IMR-90 (cell line): ENCODE data around the gene CIT. TPM values are rescaled to one million over a fixed set of nuclear protein-coding genes. Genes with fewer than 3 reads are reported as not detected.

Experiments used
- ATAC-seq: fragments of 200-7000 bp; cut with Tn5 transposase; 2 replicates; pipeline ENCODE4 v1.9.1; 2020; ENCODE audit warnings: low read depth, mild to moderate bottlenecking, moderate library complexity
- BruUV-seq: library from RNA; stranded (reverse); fragments of 400-500 nt; replicated peaks from 2 replicates; lab custom pipeline; 2021; lab: Mats Ljungman, UMichigan
- CTCF ChIA-PET: fragments of 300-600 bp; formaldehyde crosslinking; extraction: SDS; loops from one replicate; lab custom pipeline; 2021; ENCODE audit warnings: antibody characterized with exemption; lab: Yijun Ruan, JAX
- POLR2A ChIA-PET: fragments of 300-600 bp; sonication (Branson Sonifier 250); formaldehyde crosslinking; loops from one replicate; lab custom pipeline; 2022; ENCODE audit warnings: antibody characterized with exemption; ENCODE audit not compliant: unreplicated experiment; lab: Charles Lee
- DNase-seq: peaks from one replicate; pipeline ENCODE4 v3.0.0; 2013
- H2AFZ ChIP-seq: replicated peaks from 2 replicates; pipeline ENCODE3; 2013; ENCODE audit warnings: low read length, mild to moderate bottlenecking; ENCODE audit not compliant: poor library complexity
- H2AK5ac ChIP-seq: 2 replicates; pipeline ENCODE4 v1.6.1; 2013; ENCODE audit warnings: low read depth, low read length, inconsistent platforms
- H2AK9ac ChIP-seq: replicated peaks from 2 replicates; pipeline ENCODE3; 2013; ENCODE audit warnings: mild to moderate bottlenecking, low read depth, low read length, moderate library complexity; ENCODE audit not compliant: poor library complexity
- H2BK120ac ChIP-seq: 2 replicates; pipeline ENCODE4 v1.6.1; 2013; ENCODE audit warnings: low read depth, low read length, inconsistent platforms
- H2BK15ac ChIP-seq: 3 replicates; pipeline ENCODE4 v1.6.1; 2013; ENCODE audit warnings: low read depth, low read length, inconsistent platforms
- H2BK20ac ChIP-seq: 2 replicates; pipeline ENCODE4 v1.6.1; 2013; ENCODE audit warnings: low read depth, mild to moderate bottlenecking, inconsistent platforms, low read length, moderate library complexity
- H2BK5ac ChIP-seq: 2 replicates; pipeline ENCODE4 v1.6.1; 2013; ENCODE audit warnings: mild to moderate bottlenecking, low read depth, low read length, inconsistent platforms; ENCODE audit not compliant: poor library complexity, severe bottlenecking
- H3K14ac ChIP-seq: replicated peaks from 2 replicates; pipeline ENCODE4 v1.6.1; 2013; ENCODE audit warnings: low read depth, low read length, inconsistent platforms
- H3K18ac ChIP-seq: 2 replicates; pipeline ENCODE4 v1.6.1; 2013; ENCODE audit warnings: low read depth, low read length, control low read depth
- H3K23ac ChIP-seq: 2 replicates; pipeline ENCODE4 v1.6.1; 2013; ENCODE audit warnings: low read depth, low read length, inconsistent platforms
- H3K27ac ChIP-seq: 2 replicates; pipeline ENCODE4 v1.5.1; 2013; ENCODE audit warnings: mild to moderate bottlenecking, control low read depth, low read length; ENCODE audit not compliant: insufficient read depth
- H3K27me3 ChIP-seq: 2 replicates; pipeline ENCODE4 v1.6.1; 2013; ENCODE audit warnings: low read length; ENCODE audit not compliant: control insufficient read depth, insufficient read depth
- H3K36me3 ChIP-seq: 2 replicates; pipeline ENCODE4 v1.6.1; 2013; ENCODE audit warnings: low read length, mixed read lengths; ENCODE audit not compliant: control insufficient read depth, insufficient read depth
- H3K4ac ChIP-seq: 2 replicates; pipeline ENCODE4 v1.6.1; 2013; ENCODE audit warnings: low read depth, low read length, inconsistent platforms
- H3K4me1 ChIP-seq: 2 replicates; pipeline ENCODE4 v1.6.1; 2013; ENCODE audit warnings: low read length, mixed read lengths; ENCODE audit not compliant: control insufficient read depth, insufficient read depth
- H3K4me2 ChIP-seq: 2 replicates; pipeline ENCODE4 v1.6.1; 2013; ENCODE audit warnings: low read depth, mild to moderate bottlenecking, control low read depth, low read length, moderate library complexity
- H3K4me3 ChIP-seq: 2 replicates; pipeline ENCODE4 v1.5.1; 2013; ENCODE audit warnings: low read depth, mild to moderate bottlenecking, control low read depth, low read length, moderate library complexity; ENCODE audit not compliant: insufficient read depth
- H3K56ac ChIP-seq: 2 replicates; pipeline ENCODE4 v1.6.1; 2013; ENCODE audit warnings: low read length, inconsistent platforms; ENCODE audit not compliant: insufficient read depth; ENCODE audit errors: extremely low read depth
- H3K79me1 ChIP-seq, 2 experiments: 2 replicates each; pipeline ENCODE4 v1.6.1; 2013; ENCODE audit warnings: low read length in 2 of 2, inconsistent platforms in 1 of 2, low read depth in 1 of 2
- H3K9ac ChIP-seq: 2 replicates; pipeline ENCODE4 v1.6.1; 2013; ENCODE audit warnings: low read depth, low read length, control low read depth
- H3K9me1 ChIP-seq: 2 replicates; pipeline ENCODE4 v1.6.1; 2013; ENCODE audit warnings: low read length, inconsistent platforms; ENCODE audit not compliant: insufficient read depth
- H3K9me3 ChIP-seq: 2 replicates; pipeline ENCODE4 v1.6.1; 2013; ENCODE audit warnings: low read length; ENCODE audit not compliant: control insufficient read depth, insufficient read depth
- H4K20me1 ChIP-seq: 2 replicates; pipeline ENCODE4 v1.6.1; 2013; ENCODE audit warnings: low read length, inconsistent platforms; ENCODE audit not compliant: insufficient read depth
- H4K5ac ChIP-seq: 2 replicates; pipeline ENCODE4 v1.6.1; 2013; ENCODE audit warnings: mild to moderate bottlenecking, low read depth, low read length, control low read depth
- H4K8ac ChIP-seq, 2 experiments: 2 replicates each; pipeline ENCODE4 v1.6.1; 2013; ENCODE audit warnings: low read depth in 2 of 2, low read length in 2 of 2, control low read depth in 1 of 2, inconsistent platforms in 1 of 2
- H4K91ac ChIP-seq: 2 replicates; pipeline ENCODE4 v1.6.1; 2013; ENCODE audit warnings: low read depth, low read length, inconsistent platforms; ENCODE audit not compliant: insufficient read depth
- BHLHE40 ChIP-seq: fragments of 150-350 bp; IDR thresholded peaks from 2 replicates; pipeline ENCODE4 v1.6.1; 2016; ENCODE audit warnings: mild to moderate bottlenecking, low read depth, low read length
- CEBPB ChIP-seq: IDR thresholded peaks from 2 replicates; pipeline ENCODE4 v1.6.1; 2012; ENCODE audit warnings: low read depth, low read length, improper control_type of control experiment
- CHD1 ChIP-seq: IDR thresholded peaks from 2 replicates; pipeline ENCODE4 v1.6.1; 2012; ENCODE audit warnings: low read depth, low read length, improper control_type of control experiment
- CTCF ChIP-seq: conservative IDR thresholded peaks from 2 replicates; pipeline ENCODE4 v1.5.1; 2012; ENCODE audit warnings: mild to moderate bottlenecking, low read depth, low read length, improper control_type of control experiment
- FOS ChIP-seq: fragments of 150-350 bp; IDR thresholded peaks from 2 replicates; pipeline ENCODE4 v1.6.1; 2016; ENCODE audit warnings: low read depth, low read length
- MAFK ChIP-seq: IDR thresholded peaks from 2 replicates; pipeline ENCODE4 v1.6.1; 2012; ENCODE audit warnings: low read depth, low read length, improper control_type of control experiment
- MAZ ChIP-seq: IDR thresholded peaks from 2 replicates; pipeline ENCODE4 v1.6.1; 2012; ENCODE audit warnings: low read depth, mild to moderate bottlenecking, low read length, improper control_type of control experiment, moderate library complexity, borderline replicate concordance
- MXI1 ChIP-seq: IDR thresholded peaks from 2 replicates; pipeline ENCODE4 v1.6.1; 2012; ENCODE audit warnings: low read depth, mild to moderate bottlenecking, low read length, moderate library complexity, borderline replicate concordance
- NFE2L2 ChIP-seq: fragments of 150-350 bp; IDR thresholded peaks from 2 replicates; pipeline ENCODE4 v1.6.1; 2016; ENCODE audit warnings: low read depth, mild to moderate bottlenecking, low read length
- POLR2A ChIP-seq: IDR thresholded peaks from 2 replicates; pipeline ENCODE4 v1.6.1; 2012; ENCODE audit warnings: mild to moderate bottlenecking, low read depth, low read length
- RAD21 ChIP-seq: IDR thresholded peaks from 2 replicates; pipeline ENCODE4 v1.6.1; 2012; ENCODE audit warnings: low read length, improper control_type of control experiment
- RCOR1 ChIP-seq: IDR thresholded peaks from 2 replicates; pipeline ENCODE4 v1.6.1; 2012; ENCODE audit warnings: mild to moderate bottlenecking, low read length, improper control_type of control experiment; ENCODE audit not compliant: insufficient replicate concordance
- RFX5 ChIP-seq: IDR thresholded peaks from 2 replicates; pipeline ENCODE4 v1.8.0; 2012; ENCODE audit warnings: low read depth, mild to moderate bottlenecking, low read length, moderate library complexity
- SMC3 ChIP-seq: fragments of 150-350 bp; IDR thresholded peaks from 2 replicates; pipeline ENCODE4 v1.6.1; 2016; ENCODE audit warnings: low read depth, mild to moderate bottlenecking, antibody characterized with exemption, low read length, moderate library complexity
- WGBS, 2 experiments: methylation state at CpG; one replicate each; pipeline versions ENCODE4 v1.1.5 to v1.1.7; 2013; ENCODE audit warnings: missing lambda C conversion rate in 2 of 2; ENCODE audit not compliant: insufficient read length in 1 of 2; ENCODE audit errors: extremely low coverage in 2 of 2; 5-methylcytosine and 5-hydroxymethylcytosine counted together
- dilution Hi-C: fragments of 300-500 bp; cut with HindIII; formaldehyde crosslinking; loops from one replicate; pipeline ENCODE4 v1.14.3; 2018; ENCODE audit warnings: low sequenced_read_pairs; ENCODE audit not compliant: unreplicated experiment
- in situ Hi-C: fragments of 300-500 bp; cut with MboI; formaldehyde crosslinking; loops from 3 replicates; pipeline ENCODE4 v1.14.3; 2019; ENCODE audit warnings: low sequenced_read_pairs, inconsistent platforms, mixed read lengths
- intact Hi-C: fragments of 100-400 bp; cut with micrococcal nuclease; formaldehyde crosslinking; loops from 2 replicates; pipeline ENCODE4 v1.10.0; 2022
- polyA plus RNA-seq, 3 experiments: library from polyadenylated mRNA; depleted of rRNA; stranded (reverse); fragments of >200 nt; gene quantifications; 2 replicates each; pipeline ENCODE4 v1.2.3, GENCODE V29; 2012; ENCODE audit warnings: low replicate concordance in 1 of 3
- total RNA-seq: library from RNA; depleted of rRNA; stranded (reverse); fragments of >200 nt; gene quantifications from 2 replicates; pipeline ENCODE4 v1.2.3, GENCODE V29; 2012
- TF ChIP-seq, protein P1 (sequence below): fragments of 150-350 bp; IDR thresholded peaks from 2 replicates; pipeline ENCODE4 v1.6.1; 2016; ENCODE audit warnings: low read depth, mild to moderate bottlenecking, low read length, moderate library complexity, borderline replicate concordance
- TF ChIP-seq, protein P2 (sequence below): fragments of 150-350 bp; IDR thresholded peaks from 2 replicates; pipeline ENCODE4 v1.6.1; 2017; ENCODE audit warnings: mild to moderate bottlenecking, antibody characterized with exemption, low read length, low read depth

Gene CIT
- total and polyA plus RNA-seq, 2 of the 4 experiments (the other 2 are of a cell fraction) = 13.1 to 21.0 TPM

- intact Hi-C loops = no loop called here
- no peaks in the 10 kb centered on the region for H3K36me3 ChIP-seq
- no peak for DNase-seq
Observed at GRCh38 chr12:119913536-119914330, 36.6 kb upstream of the CIT start.

More at GRCh38 chr12:119913536-119914330, 36.6 kb upstream of the CIT start:
- H4K5ac ChIP-seq = no peak overlapping the region
- H3K56ac ChIP-seq = no peak overlapping the region
- no peak overlapping the region for H2BK120ac ChIP-seq
- dilution Hi-C loops = no loop called here
- TF ChIP-seq RFX5 (no peak), MXI1 (no peak), BHLHE40 (no peak), MAZ (no peak), NFE2L2 (no peak), FOS (no peak), RCOR1 (no peak), MAFK (no peak), CTCF (no peak), CHD1 (no peak), POLR2A (no peak), SMC3 (no peak), RAD21 (no peak), CEBPB (no peak)
- TF ChIP-seq, protein P1, sequence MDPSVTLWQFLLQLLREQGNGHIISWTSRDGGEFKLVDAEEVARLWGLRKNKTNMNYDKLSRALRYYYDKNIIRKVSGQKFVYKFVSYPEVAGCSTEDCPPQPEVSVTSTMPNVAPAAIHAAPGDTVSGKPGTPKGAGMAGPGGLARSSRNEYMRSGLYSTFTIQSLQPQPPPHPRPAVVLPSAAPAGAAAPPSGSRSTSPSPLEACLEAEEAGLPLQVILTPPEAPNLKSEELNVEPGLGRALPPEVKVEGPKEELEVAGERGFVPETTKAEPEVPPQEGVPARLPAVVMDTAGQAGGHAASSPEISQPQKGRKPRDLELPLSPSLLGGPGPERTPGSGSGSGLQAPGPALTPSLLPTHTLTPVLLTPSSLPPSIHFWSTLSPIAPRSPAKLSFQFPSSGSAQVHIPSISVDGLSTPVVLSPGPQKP = no peak
- TF ChIP-seq, protein P2, sequence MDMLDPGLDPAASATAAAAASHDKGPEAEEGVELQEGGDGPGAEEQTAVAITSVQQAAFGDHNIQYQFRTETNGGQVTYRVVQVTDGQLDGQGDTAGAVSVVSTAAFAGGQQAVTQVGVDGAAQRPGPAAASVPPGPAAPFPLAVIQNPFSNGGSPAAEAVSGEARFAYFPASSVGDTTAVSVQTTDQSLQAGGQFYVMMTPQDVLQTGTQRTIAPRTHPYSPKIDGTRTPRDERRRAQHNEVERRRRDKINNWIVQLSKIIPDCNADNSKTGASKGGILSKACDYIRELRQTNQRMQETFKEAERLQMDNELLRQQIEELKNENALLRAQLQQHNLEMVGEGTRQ = no peak
- H3K4ac ChIP-seq = no peak overlapping the region
- H3K4me3 ChIP-seq = no peak overlapping the region
- ChIA-PET CTCF (no interaction called here), POLR2A (no interaction called here)
- H3K23ac ChIP-seq = no peak overlapping the region
- peaks cover 2% of the 10 kb centered on the region; the same call in 1 of the 2 replicates for H3K27me3 ChIP-seq
- H3K14ac ChIP-seq = no peak overlapping the region
- H2AFZ ChIP-seq = no peak overlapping the region
- no peaks in the 10 kb centered on the region for H4K20me1 ChIP-seq
- no peaks in the 10 kb centered on the region for H3K9me3 ChIP-seq
- no peak overlapping the region for H4K8ac ChIP-seq
- H3K79me1 ChIP-seq = no peaks in the 10 kb centered on the region
- no peak overlapping the region for H2BK5ac ChIP-seq
- in situ Hi-C loops = no loop called here
- no peak overlapping the region for H3K18ac ChIP-seq
- no peak overlapping the region for H2AK5ac ChIP-seq
- H2BK20ac ChIP-seq = no peak overlapping the region
- no peak overlapping the region for H3K27ac ChIP-seq
- H2AK9ac ChIP-seq = no peak overlapping the region
- H2BK15ac ChIP-seq = no peak overlapping the region
- no TSS peak for BruUV-seq
- WGBS, 2 experiments = 80% methylated on average over 2 of the region's 6 CpGs; no CpG with 5 or more reads in 1 of the 2 experiments
- H3K9me1 ChIP-seq = no peaks in the 10 kb centered on the region
- H4K91ac ChIP-seq = no peak overlapping the region
- H3K4me2 ChIP-seq = no peak overlapping the region
- no peaks in the 10 kb centered on the region for H3K4me1 ChIP-seq
- ATAC-seq = no peak
- no peak overlapping the region for H3K9ac ChIP-seq
